ENCODE measurements around the gene SOX10.

The SOX10 gene

GRCh38 chr22:38006906-38007305 lies 22.6 kb upstream of the SOX10 start:
- DNase-seq, result no peak
- H3K27ac ChIP-seq (ENCODE audit: low read length), result no peak overlapping the region
- H3K27me3 ChIP-seq (ENCODE audit: insufficient read depth, low read length, poor library complexity), result no peaks in the 10 kb centered on the region
- no peak overlapping the region for H3K9ac ChIP-seq (ENCODE audit: low read depth, low read length)
- H4K20me1 ChIP-seq (ENCODE audit: insufficient read depth, low read length), result no peaks in the 10 kb centered on the region; the same call in 1 of the 2 replicates
- H2AFZ ChIP-seq (ENCODE audit: low read depth, low read length), result no peak overlapping the region
- TF ChIP-seq EZH2 (IDR thresholded peaks at IDR 0.05; ENCODE audit: borderline replicate concordance, low read depth, low read length, severe bottlenecking) (no peak), CTCF (IDR thresholded peaks at IDR 0.05; ENCODE audit: borderline replicate concordance, extremely low read depth, low read length, poor library complexity, severe bottlenecking) (no peak)
- no peaks in the 10 kb centered on the region for H3K79me2 ChIP-seq (ENCODE audit: insufficient read depth, low read length)
- H3K4me1 ChIP-seq (ENCODE audit: insufficient read depth, low read length), result no peaks in the 10 kb centered on the region
- H3K9me3 ChIP-seq (ENCODE audit: insufficient read depth, low read length, severe bottlenecking), result no peaks in the 10 kb centered on the region
- no peaks in the 10 kb centered on the region for H3K36me3 ChIP-seq (ENCODE audit: insufficient read depth, low read length)
- H3K4me3 ChIP-seq (ENCODE audit: low read depth in 1 of 2, low read length in 2 of 2), result no peak overlapping the region
- no peak for ATAC-seq (ENCODE audit: insufficient read depth, low read depth)
- H3K4me2 ChIP-seq (ENCODE audit: insufficient read depth, low read length), result no peak overlapping the region

DNA sequence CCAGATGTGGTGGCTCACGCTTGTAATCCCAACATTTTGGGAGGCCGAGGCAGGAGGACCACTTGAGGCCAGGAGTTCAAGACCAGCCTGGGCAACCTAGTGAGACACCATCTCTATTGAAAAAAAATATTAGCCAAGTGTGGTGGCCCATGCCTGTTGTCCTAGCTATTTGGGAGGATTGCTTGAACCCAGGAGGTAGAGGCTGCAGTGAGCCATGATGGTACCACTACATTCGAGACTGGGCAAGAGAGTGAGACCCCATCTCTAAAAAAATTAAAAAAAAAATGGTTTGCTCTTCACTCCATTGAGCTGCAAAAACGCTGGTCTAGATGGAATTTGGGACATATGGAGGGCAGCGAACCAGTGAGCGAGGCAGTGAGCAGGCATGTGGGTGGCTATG lies 21.6 kb upstream of the SOX10 start:
- Histone ChIP-seq H3K4me2 (ENCODE audit: insufficient read depth, low read length) (no peak overlapping the region), H3K4me1 (ENCODE audit: insufficient read depth, low read length) (no peaks in the 10 kb centered on the region), H3K36me3 (ENCODE audit: insufficient read depth, low read length) (no peaks in the 10 kb centered on the region), H3K27ac (ENCODE audit: low read length) (no peak overlapping the region), H3K4me3 (ENCODE audit: low read depth in 1 of 2, low read length in 2 of 2) (no peak overlapping the region), H4K20me1 (ENCODE audit: insufficient read depth, low read length) (no peaks in the 10 kb centered on the region; the same call in 1 of the 2 replicates), H3K9ac (ENCODE audit: low read depth, low read length) (no peak overlapping the region), H2AFZ (ENCODE audit: low read depth, low read length) (no peak overlapping the region), H3K79me2 (ENCODE audit: insufficient read depth, low read length) (no peaks in the 10 kb centered on the region), H3K9me3 (ENCODE audit: insufficient read depth, low read length, severe bottlenecking) (no peaks in the 10 kb centered on the region), H3K27me3 (ENCODE audit: insufficient read depth, low read length, poor library complexity) (no peaks in the 10 kb centered on the region)
- TF ChIP-seq CTCF (IDR thresholded peaks at IDR 0.05; ENCODE audit: borderline replicate concordance, extremely low read depth, low read length, poor library complexity, severe bottlenecking) (no peak), EZH2 (IDR thresholded peaks at IDR 0.05; ENCODE audit: borderline replicate concordance, low read depth, low read length, severe bottlenecking) (no peak)
- ATAC-seq (ENCODE audit: insufficient read depth, low read depth) (no peak), DNase-seq (no peak)

GRCh38 chr22:37999640-38000272 lies 15.4 kb upstream of the SOX10 start:
- H3K27me3 ChIP-seq (ENCODE audit: insufficient read depth, low read length, poor library complexity), result no peaks in the 10 kb centered on the region
- DNase-seq (peak; percentile 12), ATAC-seq (ENCODE audit: insufficient read depth, low read depth) (peak; percentile 28; the same call in 2 of the 3 replicates)
- H4K20me1 ChIP-seq (ENCODE audit: insufficient read depth, low read length), result no peaks in the 10 kb centered on the region
- H3K36me3 ChIP-seq (ENCODE audit: insufficient read depth, low read length), result no peaks in the 10 kb centered on the region
- no peaks in the 10 kb centered on the region for H3K79me2 ChIP-seq (ENCODE audit: insufficient read depth, low read length)
- H3K4me3 ChIP-seq (ENCODE audit: low read depth in 1 of 2, low read length in 2 of 2), result no peak overlapping the region
- TF ChIP-seq CTCF (IDR thresholded peaks at IDR 0.05; ENCODE audit: borderline replicate concordance, extremely low read depth, low read length, poor library complexity, severe bottlenecking) (no peak), EZH2 (IDR thresholded peaks at IDR 0.05; ENCODE audit: borderline replicate concordance, low read depth, low read length, severe bottlenecking) (no peak)
- H3K9me3 ChIP-seq (ENCODE audit: insufficient read depth, low read length, severe bottlenecking), result no peaks in the 10 kb centered on the region
- H3K9ac ChIP-seq (ENCODE audit: low read depth, low read length), result no peak overlapping the region
- no peak overlapping the region for H2AFZ ChIP-seq (ENCODE audit: low read depth, low read length)
- H3K27ac ChIP-seq (ENCODE audit: low read length), result no peak overlapping the region
- peaks cover 9% of the 10 kb centered on the region for H3K4me1 ChIP-seq (ENCODE audit: insufficient read depth, low read length)
- H3K4me2 ChIP-seq (ENCODE audit: insufficient read depth, low read length), result no peak overlapping the region
